ENCODE results near the gene PDK4. TPM values are rescaled to one million over a fixed set of nuclear protein-coding genes. Genes with fewer than 3 reads are reported as not detected.
A peak's percentile ranks its signal among the peaks of the same experiment; 100 is the strongest.

PDK4 gene
- total RNA-seq, 1 donor from 2014 or later, result 0.34 TPM

GRCh38 chr7:95636140-95636940 lies 40.0 kb upstream of the PDK4 start:
- peak overlapping the region; percentile 9 for H2AFZ ChIP-seq (ENCODE audit: low read depth, low read length)
- Mint-ChIP-seq H3K4me3 (ENCODE audit: unreplicated experiment) (no peak overlapping the region), H3K27me3 (ENCODE audit: low read depth, unreplicated experiment) (peaks cover 2% of the 10 kb centered on the region), H3K4me1 (ENCODE audit: low read depth, unreplicated experiment) (peaks cover 4% of the 10 kb centered on the region), H3K27ac (ENCODE audit: unreplicated experiment) (no peak overlapping the region), H3K36me3 (ENCODE audit: low read depth, unreplicated experiment) (no peaks in the 10 kb centered on the region), H3K9me3 (ENCODE audit: unreplicated experiment) (peaks cover 4% of the 10 kb centered on the region)
- no peak for TF ChIP-seq CTCF (IDR thresholded peaks at IDR 0.05; ENCODE audit: insufficient read depth, low read depth, low read length)
- no peak for TF ChIP-seq EZH2 (IDR thresholded peaks at IDR 0.05; ENCODE audit: insufficient read depth, low read length)
- no peak overlapping the region for H3K9ac ChIP-seq (ENCODE audit: low read length)
- H3K79me2 ChIP-seq (ENCODE audit: insufficient read depth, low read length), result no peaks in the 10 kb centered on the region
- DNase-seq (ENCODE audit: low read depth), result peak; percentile 39
- FAIRE-seq, result no peak
- H3K4me2 ChIP-seq (ENCODE audit: low read length), result no peak overlapping the region
- no peak overlapping the region for H3K27ac ChIP-seq (ENCODE audit: low read depth, low read length)
- peaks cover 2% of the 10 kb centered on the region for H3K27me3 ChIP-seq (ENCODE audit: insufficient read depth, low read length)
- H3K4me3 ChIP-seq (ENCODE audit: insufficient read depth, low read depth, low read length), result no peak overlapping the region
- H3K4me1 ChIP-seq (ENCODE audit: insufficient read depth, low read length), result no peaks in the 10 kb centered on the region
- no peaks in the 10 kb centered on the region for H3K9me3 ChIP-seq (ENCODE audit: insufficient read depth, low read depth, low read length)
- no peaks in the 10 kb centered on the region for H4K20me1 ChIP-seq (ENCODE audit: insufficient read depth, low read length)
- no peaks in the 10 kb centered on the region for H3K36me3 ChIP-seq (ENCODE audit: insufficient read depth, low read length)

DNA sequence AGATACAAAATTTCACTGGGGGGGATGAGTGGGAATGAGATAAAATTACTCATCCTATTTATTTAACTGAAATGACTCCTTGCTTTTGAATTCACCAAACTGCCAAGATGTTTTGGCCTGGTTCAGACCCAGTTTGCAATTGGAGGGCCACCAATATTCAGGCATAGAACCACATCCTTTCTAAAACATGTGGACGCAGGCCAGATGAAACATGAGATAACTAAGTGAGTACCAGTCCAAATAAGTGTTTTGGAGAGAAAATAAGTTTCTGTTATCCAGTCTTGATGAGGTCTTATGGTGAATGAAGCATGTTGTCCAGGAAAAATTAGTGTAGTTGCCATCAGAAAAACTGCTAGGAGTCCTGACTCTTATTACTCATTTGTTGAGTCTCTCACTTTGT lies 36.3 kb upstream of the PDK4 start:
- DNase-seq (ENCODE audit: low read depth), result peak; percentile 41
- Histone ChIP-seq H3K27me3 (ENCODE audit: insufficient read depth, low read length) (no peaks in the 10 kb centered on the region), H4K20me1 (ENCODE audit: insufficient read depth, low read length) (no peaks in the 10 kb centered on the region), H3K4me2 (ENCODE audit: low read length) (no peak overlapping the region), H3K4me3 (ENCODE audit: insufficient read depth, low read depth, low read length) (no peak overlapping the region), H3K4me1 (ENCODE audit: insufficient read depth, low read length) (no peaks in the 10 kb centered on the region), H3K36me3 (ENCODE audit: insufficient read depth, low read length) (no peaks in the 10 kb centered on the region), H3K79me2 (ENCODE audit: insufficient read depth, low read length) (no peaks in the 10 kb centered on the region), H2AFZ (ENCODE audit: low read depth, low read length) (no peak overlapping the region), H3K27ac (ENCODE audit: low read depth, low read length) (no peak overlapping the region), H3K9me3 (ENCODE audit: insufficient read depth, low read depth, low read length) (no peaks in the 10 kb centered on the region), H3K9ac (ENCODE audit: low read length) (no peak overlapping the region)
- no peak for FAIRE-seq
- Mint-ChIP-seq H3K9me3 (ENCODE audit: unreplicated experiment) (peaks cover 4% of the 10 kb centered on the region), H3K27ac (ENCODE audit: unreplicated experiment) (no peak overlapping the region), H3K4me1 (ENCODE audit: low read depth, unreplicated experiment) (peaks cover 6% of the 10 kb centered on the region), H3K27me3 (ENCODE audit: low read depth, unreplicated experiment) (no peaks in the 10 kb centered on the region), H3K36me3 (ENCODE audit: low read depth, unreplicated experiment) (no peaks in the 10 kb centered on the region), H3K4me3 (ENCODE audit: unreplicated experiment) (no peak overlapping the region)
- no peak for TF ChIP-seq EZH2 (IDR thresholded peaks at IDR 0.05; ENCODE audit: insufficient read depth, low read length)
- no peak for TF ChIP-seq CTCF (IDR thresholded peaks at IDR 0.05; ENCODE audit: insufficient read depth, low read depth, low read length)

- Histone ChIP-seq H3K4me3 (ENCODE audit: insufficient read depth, low read depth, low read length) (no peak overlapping the region), H3K36me3 (ENCODE audit: insufficient read depth, low read length) (no peaks in the 10 kb centered on the region), H3K4me2 (ENCODE audit: low read length) (no peak overlapping the region), H3K79me2 (ENCODE audit: insufficient read depth, low read length) (no peaks in the 10 kb centered on the region), H3K9ac (ENCODE audit: low read length) (no peak overlapping the region), H3K9me3 (ENCODE audit: insufficient read depth, low read depth, low read length) (no peaks in the 10 kb centered on the region), H3K4me1 (ENCODE audit: insufficient read depth, low read length) (no peaks in the 10 kb centered on the region), H2AFZ (ENCODE audit: low read depth, low read length) (no peak overlapping the region), H4K20me1 (ENCODE audit: insufficient read depth, low read length) (no peaks in the 10 kb centered on the region), H3K27ac (ENCODE audit: low read depth, low read length) (no peak overlapping the region), H3K27me3 (ENCODE audit: insufficient read depth, low read length) (no peaks in the 10 kb centered on the region)
- DNase-seq (ENCODE audit: low read depth) (no peak), FAIRE-seq (no peak)
- Mint-ChIP-seq H3K9me3 (ENCODE audit: unreplicated experiment) (peaks cover 4% of the 10 kb centered on the region), H3K4me1 (ENCODE audit: low read depth, unreplicated experiment) (peaks cover 6% of the 10 kb centered on the region), H3K27ac (ENCODE audit: unreplicated experiment) (no peak overlapping the region), H3K27me3 (ENCODE audit: low read depth, unreplicated experiment) (no peaks in the 10 kb centered on the region), H3K36me3 (ENCODE audit: low read depth, unreplicated experiment) (no peaks in the 10 kb centered on the region), H3K4me3 (ENCODE audit: unreplicated experiment) (no peak overlapping the region)
- TF ChIP-seq EZH2 (IDR thresholded peaks at IDR 0.05; ENCODE audit: insufficient read depth, low read length), result no peak
- TF ChIP-seq CTCF (IDR thresholded peaks at IDR 0.05; ENCODE audit: insufficient read depth, low read depth, low read length), result no peak
Observed at GRCh38 chr7:95631527-95631926, 35.2 kb upstream of the PDK4 start.
